NAMALWA (cell line): ENCODE data around the gene CREB3L4.
A peak's percentile ranks its signal among the peaks of the same experiment; 100 is the strongest.
"Not testable (repeated sequence)": the region's sequence is repeated elsewhere in the genome, so short reads cannot be mapped to it uniquely, and the experiment has no call there.

Source experiments
- DNase-seq: peaks from one replicate; pipeline ENCODE4 v3.0.0-alpha.2; 2015; ENCODE audit warnings: low spot score

Gene CREB3L4

GRCh38 chr1:153958111-153958960 is 9.4 kb upstream of the CREB3L4 start, which contains the start of gene CRTC2:
Gene CRTC2 (minus strand): TSS chr1:153958612. CDS start chr1:153958497, 115 bp downstream.
- DNase-seq: peak; percentile 100

- DNase-seq: no peak
These were observed 8.8 kb upstream of the CREB3L4 start for GRCh38 chr1:153958961-153959260.

- no peak for DNase-seq
These were observed 8.2 kb upstream of the CREB3L4 start for GRCh38 chr1:153959454-153959853.

- DNase-seq: no peak
These were observed 7.5 kb upstream of the CREB3L4 start for GRCh38 chr1:153960206-153960605.

- no peak for DNase-seq
These were observed 6.3 kb upstream of the CREB3L4 start for GRCh38 chr1:153961421-153961820.

GRCh38 chr1:153962088-153963029 is 5.3 kb upstream of the CREB3L4 start:
- DNase-seq: no peak

- peak; percentile 97 for DNase-seq
These were observed 4.5 kb upstream of the CREB3L4 start, which contains the start of gene SLC39A1 for GRCh38 chr1:153963030-153963849. Gene SLC39A1 (minus strand): TSS chr1:153963537. CDS start chr1:153962715, 822 bp downstream.

- DNase-seq: no peak
These were observed 3.8 kb upstream of the CREB3L4 start for GRCh38 chr1:153963850-153964331.

GRCh38 chr1:153968000-153968363 is 280 bp downstream of the CREB3L4 start:
- DNase-seq: no peak

- DNase-seq: no peak
These were observed 706 bp downstream of the CREB3L4 start for GRCh38 chr1:153968408-153968807.

- DNase-seq: no peak
These were observed 1.3 kb downstream of the CREB3L4 start for GRCh38 chr1:153968972-153969371.

GRCh38 chr1:153970346-153970745 is 2.6 kb downstream of the CREB3L4 start:
- no peak for DNase-seq

- no peak for DNase-seq
These were observed 5.4 kb downstream of the CREB3L4 start for GRCh38 chr1:153973071-153973470.

- no peak for DNase-seq
These were observed 5.8 kb downstream of the CREB3L4 start for GRCh38 chr1:153973525-153973924.

GRCh38 chr1:153976819-153977249 is 9.1 kb downstream of the CREB3L4 start:
- no peak for DNase-seq

GRCh38 chr1:153977250-153978240 is 9.8 kb downstream of the CREB3L4 start, which contains the start of gene JTB:
Gene JTB (minus strand): TSS chr1:153977674. CDS start chr1:153977252, 422 bp downstream.
- DNase-seq: peak; percentile 94

GRCh38 chr1:153978274-153978909 is 10.7 kb downstream of the CREB3L4 start:
- DNase-seq: no peak

- not testable (repeated sequence) for DNase-seq
These were observed 11.4 kb downstream of the CREB3L4 start for GRCh38 chr1:153979091-153979490.

- DNase-seq: not testable (repeated sequence)
These were observed 14.0 kb downstream of the CREB3L4 start for GRCh38 chr1:153981735-153982134.
